KBM-7 (cell line): Measurements from ENCODE around the gene LY6G6C.

Experiments
- DNase-seq: peaks from one replicate; pipeline ENCODE4 v3.0.0-alpha.2; 2015
- in situ Hi-C: fragments of 300-500 bp; cut with MboI; formaldehyde crosslinking; loops from 2 replicates; pipeline ENCODE4 v1.14.3; 2020; ENCODE audit warnings: low sequenced_read_pairs, low pct_unique_long_range_greater_than_20kb, mixed read lengths

The LY6G6C gene

GRCh38 chr6:31689249-31690110, 32.1 kb downstream of the LY6G6C start:
- no peak for DNase-seq
- in situ Hi-C loops, result no loop called here

GRCh38 chr6:31687860-31688693, 33.5 kb downstream of the LY6G6C start:
- no peak for DNase-seq
- in situ Hi-C loops, result no loop called here

- in situ Hi-C loops, result no loop called here
- no peak for DNase-seq
These were observed 34.2 kb downstream of the LY6G6C start for GRCh38 chr6:31687321-31687720.

GRCh38 chr6:31686483-31686882, 35.1 kb downstream of the LY6G6C start:
- in situ Hi-C loops, result no loop called here
- no peak for DNase-seq

- in situ Hi-C loops, result no loop called here
- no peak for DNase-seq
These were observed 38.0 kb downstream of the LY6G6C start for GRCh38 chr6:31683591-31683990.

GRCh38 chr6:31681135-31681671, 40.3 kb downstream of the LY6G6C start:
- DNase-seq, result peak; percentile 53
- in situ Hi-C loops, result no loop called here

GRCh38 chr6:31680226-31681134, 41.1 kb downstream of the LY6G6C start, which contains the start of gene LY6G5C:
LY6G5C (minus strand) TSS chr6:31681067; CDS start chr6:31680373, 694 bp downstream.
- in situ Hi-C loops, result no loop called here

GRCh38 chr6:31677955-31678354, 43.6 kb downstream of the LY6G6C start:
- in situ Hi-C loops, result no loop called here
- DNase-seq, result no peak

More at GRCh38 chr6:31680226-31681134, 41.1 kb downstream of the LY6G6C start, which contains the start of gene LY6G5C:
- peak; percentile 88 for DNase-seq

GRCh38 chr6:31676904-31677303, 44.6 kb downstream of the LY6G6C start:
- no peak for DNase-seq
- in situ Hi-C loops, result no loop called here

- in situ Hi-C loops, result no loop called here
- DNase-seq, result no peak
These were observed 45.1 kb downstream of the LY6G6C start for GRCh38 chr6:31676322-31676903.

GRCh38 chr6:31669676-31670075, 51.9 kb downstream of the LY6G6C start, which contains the start of gene LY6G5B:
LY6G5B (plus strand) TSS chr6:31669976; CDS start chr6:31670951, 975 bp downstream.
- in situ Hi-C loops, result no loop called here
- DNase-seq, result no peak
